Pancreas (tissue), 10 donors: ENCODE data around the gene STAB2. TPM values are rescaled to one million over a fixed set of nuclear protein-coding genes. Genes with fewer than 3 reads are reported as not detected.
A peak's percentile ranks its signal among the peaks of the same experiment; 100 is the strongest.

ENCODE experiments used
- ATAC-seq, 4 donors: fragments of 200-7000 bp; cut with Tn5 transposase; one replicate each; pipeline versions ENCODE4 v1.8.0 to v1.9.1; 2020; ENCODE audit warnings: mild to moderate bottlenecking in 4 of 4, moderate library complexity in 4 of 4
- DNase-seq, 6 donors: peaks; one replicate each; pipeline ENCODE4 v3.0.0-alpha.2; 2020
- FAIRE-seq: peaks from 2 replicates; lab custom pipeline; 2012; peaks lifted over from hg19 to GRCh38; lab: Jason Lieb, UNC
- H3K27ac ChIP-seq, 4 donors: fragments of 200-600 bp; sonication (generic); 1 replicate in 3 of 4; 2 replicates in 1 of 4; pipeline versions ENCODE4 v1.5.0 to v1.8.0; 2020
- H3K27me3 ChIP-seq, 4 donors: fragments of 200-600 bp; one replicate each; pipeline ENCODE4 v1.8.0; 2021
- H3K36me3 ChIP-seq, 3 donors: fragments of 200-600 bp; sonication (generic) in 1 of 3; one replicate each; pipeline versions ENCODE4 v1.5.0 to v1.8.0; 2020 to 2021
- H3K4me1 ChIP-seq, 3 donors: fragments of 200-600 bp; one replicate each; pipeline ENCODE4 v1.8.0; 2021
- H3K4me3 ChIP-seq, 4 donors: fragments of 200-600 bp; sonication (generic) in 2 of 4; one replicate each; pipeline versions ENCODE4 v1.5.0 to v1.8.0; 2020 to 2021
- H3K9me3 ChIP-seq, 4 donors: fragments of 200-600 bp; one replicate each; pipeline ENCODE4 v1.8.0; 2021
- WGBS, 2 donors: extraction: QIAGEN DNeasy Blood & Tissue Kit; methylation state at CpG; one replicate each; pipeline ENCODE4 v1.1.7; 2013; 5-methylcytosine and 5-hydroxymethylcytosine counted together
- intact Hi-C, 3 donors: fragments of 100-400 bp; cut with DNase I; formaldehyde crosslinking; loops; one replicate each; pipeline versions ENCODE4 v1.11.1 to v1.14.2; 2022
- polyA plus RNA-seq, 2 donors: library from polyadenylated mRNA; stranded (reverse); fragments of 200-250 nt; gene quantifications; one replicate each; pipeline ENCODE4 v1.2.3, GENCODE V29; 2013
- total RNA-seq, 6 donors: library from RNA; stranded (reverse); fragmentation: NEBNext Ultra II Directional in 4 of 6; extraction: Animal tissue kit (Norgen Biotek cat#: 25700) in 4 of 6; gene quantifications; one replicate each; pipeline versions ENCODE4 v1.2.1 to v1.2.4, GENCODE V29; 2021 to 2023
- TF ChIP-seq, protein P1 (sequence below), 4 donors: fragments of 200-600 bp; sonication (generic) in 3 of 4; IDR thresholded peaks; one replicate each; pipeline versions ENCODE4 v1.5.0 to v1.8.0; 2021; ENCODE audit warnings: antibody characterized with exemption in 4 of 4
- donor health status: healthy with polysubstance abuse.
- donor health status: DM: no; HTN: no; CAD: no; lungs with moderate emphysema.
- donor health status: DM: no; HTN: no; CAD: no.
- donor health status: control.
- donor health status: control.
- donor health status: Bipolar disorder and iron deficiency.
- donor health status: DM: yes; HTN: yes; CAD: no.
- donor health status: DM: no; HTN: no; CAD: no.
- donor health status: DM: no; HTN: no; CAD: no.
- donor health status: DM: yes; HTN: yes; CAD: no.

STAB2 gene
- total and polyA plus RNA-seq, 8 donors, result under 0.01 to 0.16 (median 0.08) TPM; not detected in 1

DNA sequence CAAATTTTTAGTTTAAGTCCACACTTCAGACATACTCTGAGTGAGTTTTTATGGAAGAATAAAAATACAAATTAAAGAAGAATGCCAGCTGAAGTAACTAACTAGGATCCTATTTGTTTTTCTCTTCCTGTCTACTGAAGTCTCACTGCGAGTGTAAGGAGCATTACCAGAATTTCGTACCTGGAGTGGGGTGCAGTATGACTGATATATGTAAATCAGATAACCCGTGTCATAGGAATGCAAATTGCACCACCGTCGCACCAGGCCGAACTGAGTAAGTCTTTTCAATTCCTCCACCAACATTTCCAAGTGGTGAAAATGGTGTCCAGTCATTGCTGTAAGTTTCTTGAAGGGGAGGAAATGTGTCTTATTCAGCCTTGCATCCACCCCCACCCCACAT is 52.9 kb downstream of the STAB2 start:
- FAIRE-seq, result no peak

GRCh38 chr12:103640410-103640809 is 53.3 kb downstream of the STAB2 start:
- Histone ChIP-seq H3K4me1 (no peaks in the 10 kb centered on the region), H3K4me3 (no peak overlapping the region), H3K9me3 (no peaks in the 10 kb centered on the region), H3K36me3 (no peaks in the 10 kb centered on the region), H3K27ac (no peak overlapping the region), H3K27me3 (no peaks in the 10 kb centered on the region)
- FAIRE-seq, result no peak
- ATAC-seq, result no peak
- DNase-seq, result no peak
- TF ChIP-seq, protein P1, sequence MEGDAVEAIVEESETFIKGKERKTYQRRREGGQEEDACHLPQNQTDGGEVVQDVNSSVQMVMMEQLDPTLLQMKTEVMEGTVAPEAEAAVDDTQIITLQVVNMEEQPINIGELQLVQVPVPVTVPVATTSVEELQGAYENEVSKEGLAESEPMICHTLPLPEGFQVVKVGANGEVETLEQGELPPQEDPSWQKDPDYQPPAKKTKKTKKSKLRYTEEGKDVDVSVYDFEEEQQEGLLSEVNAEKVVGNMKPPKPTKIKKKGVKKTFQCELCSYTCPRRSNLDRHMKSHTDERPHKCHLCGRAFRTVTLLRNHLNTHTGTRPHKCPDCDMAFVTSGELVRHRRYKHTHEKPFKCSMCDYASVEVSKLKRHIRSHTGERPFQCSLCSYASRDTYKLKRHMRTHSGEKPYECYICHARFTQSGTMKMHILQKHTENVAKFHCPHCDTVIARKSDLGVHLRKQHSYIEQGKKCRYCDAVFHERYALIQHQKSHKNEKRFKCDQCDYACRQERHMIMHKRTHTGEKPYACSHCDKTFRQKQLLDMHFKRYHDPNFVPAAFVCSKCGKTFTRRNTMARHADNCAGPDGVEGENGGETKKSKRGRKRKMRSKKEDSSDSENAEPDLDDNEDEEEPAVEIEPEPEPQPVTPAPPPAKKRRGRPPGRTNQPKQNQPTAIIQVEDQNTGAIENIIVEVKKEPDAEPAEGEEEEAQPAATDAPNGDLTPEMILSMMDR (IDR thresholded peaks at IDR 0.05), result no peak
- 28 to 42% methylated on average over 1 of the region's 1 CpG for WGBS, 2 donors
- intact Hi-C loops, result no loop called here

More for the DNA sequence above, 52.9 kb downstream of the STAB2 start:
- H3K27ac ChIP-seq, result no peak overlapping the region
- H3K27me3 ChIP-seq, result no peaks in the 10 kb centered on the region
- no peak overlapping the region for H3K4me3 ChIP-seq
- H3K4me1 ChIP-seq, result no peaks in the 10 kb centered on the region
- DNase-seq (no peak), ATAC-seq (no peak)
- H3K36me3 ChIP-seq, result no peaks in the 10 kb centered on the region
- 77 to 82% methylated on average over 6 of the region's 6 CpGs for WGBS, 2 donors
- TF ChIP-seq, protein P1 (IDR thresholded peaks at IDR 0.05), result no peak
- no peaks in the 10 kb centered on the region for H3K9me3 ChIP-seq
- intact Hi-C loops, result no loop called here

- FAIRE-seq (no peak), DNase-seq (no peak), ATAC-seq (no peak)
- H3K27ac ChIP-seq, result no peak overlapping the region
- H3K36me3 ChIP-seq, result no peaks in the 10 kb centered on the region
- no peak overlapping the region for H3K4me3 ChIP-seq
- intact Hi-C loops, result no loop called here
- no peaks in the 10 kb centered on the region for H3K9me3 ChIP-seq
- no peaks in the 10 kb centered on the region for H3K27me3 ChIP-seq
- TF ChIP-seq, protein P1 (IDR thresholded peaks at IDR 0.05), result no peak
- 75 to 89% methylated on average over 4 of the region's 4 CpGs for WGBS, 2 donors
- no peaks in the 10 kb centered on the region for H3K4me1 ChIP-seq
Measured at GRCh38 chr12:103640831-103641230, 53.8 kb downstream of the STAB2 start.

DNA sequence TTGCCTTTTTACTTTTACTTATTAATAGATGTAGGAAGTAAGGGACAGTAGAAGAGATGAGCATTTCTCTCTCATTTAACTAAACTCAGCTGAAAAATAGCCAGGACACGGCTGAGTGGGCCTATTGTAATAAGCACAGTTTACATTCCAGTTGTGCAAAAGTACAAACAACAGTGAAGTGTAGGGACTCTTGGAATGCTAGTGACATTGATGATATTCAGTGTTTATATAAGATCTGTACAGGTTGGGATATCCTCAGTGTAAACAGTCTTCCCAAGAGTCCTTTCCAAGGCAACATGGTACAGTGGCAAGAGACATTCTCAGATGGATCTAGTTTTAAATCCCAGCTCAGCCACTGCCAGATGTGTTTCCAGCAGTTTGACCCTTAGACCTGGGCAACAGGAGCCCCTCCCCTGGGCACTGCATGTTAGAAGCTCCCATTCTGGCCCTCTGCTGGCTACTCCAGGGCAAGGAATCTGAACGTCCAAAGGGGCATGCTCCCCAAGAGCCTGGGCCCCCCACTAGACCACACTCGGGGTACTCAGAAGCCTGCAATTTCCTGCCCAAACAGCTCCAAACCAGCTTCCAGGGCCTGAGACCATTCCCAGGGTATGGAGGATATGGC is 55.3 kb downstream of the STAB2 start:
- Histone ChIP-seq H3K4me3 (no peak overlapping the region), H3K9me3 (no peaks in the 10 kb centered on the region), H3K27me3 (no peaks in the 10 kb centered on the region), H3K36me3 (no peaks in the 10 kb centered on the region), H3K27ac (no peak overlapping the region), H3K4me1 (no peaks in the 10 kb centered on the region)
- no peak for FAIRE-seq
- no peak for DNase-seq
- TF ChIP-seq, protein P1 (IDR thresholded peaks at IDR 0.05), result no peak
- no peak for ATAC-seq
- intact Hi-C loops, result no loop called here
- WGBS, 2 donors, result 77 to 80% methylated on average over 3 of the region's 3 CpGs

DNA sequence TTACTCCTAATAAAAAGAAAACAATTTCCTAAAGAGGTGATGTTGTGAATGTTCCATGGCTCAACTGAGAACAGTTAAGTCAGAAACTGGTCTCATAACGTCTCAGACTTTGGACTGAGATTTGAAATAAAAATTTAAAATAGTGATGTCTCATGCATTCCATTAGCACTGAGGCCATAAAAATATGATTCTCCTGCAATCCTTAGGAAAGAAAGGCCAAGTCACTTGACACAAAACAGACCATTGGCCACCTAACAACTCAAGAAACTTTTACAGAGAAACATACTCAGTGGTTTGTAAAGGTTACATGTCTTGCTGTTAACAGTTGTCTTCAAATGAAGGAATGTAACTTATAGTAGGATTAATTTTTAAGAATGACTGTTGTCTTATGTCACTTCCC is 58.1 kb downstream of the STAB2 start:
- ATAC-seq (no peak), DNase-seq (no peak), FAIRE-seq (peak; percentile 26)
- Histone ChIP-seq H3K27me3 (no peaks in the 10 kb centered on the region), H3K27ac (no peak overlapping the region), H3K36me3 (no peaks in the 10 kb centered on the region), H3K9me3 (no peaks in the 10 kb centered on the region), H3K4me1 (no peaks in the 10 kb centered on the region), H3K4me3 (no peak overlapping the region)
- intact Hi-C loops, result no loop called here
- TF ChIP-seq, protein P1 (IDR thresholded peaks at IDR 0.05), result no peak
- 63 to 83% methylated on average over 1 of the region's 1 CpG for WGBS, 2 donors
